WTC11 (cell line): ENCODE data around the gene PRPSAP2. TPM values are rescaled to one million over a fixed set of nuclear protein-coding genes. Genes with fewer than 3 reads are reported as not detected.

ENCODE experiments used
- ATAC-seq: fragments of 200-7000 bp; cut with Tn5 transposase; 2 replicates; pipeline ENCODE4 v1.10.0; 2021; ENCODE audit warnings: mild to moderate bottlenecking, moderate library complexity
- CTCF ChIA-PET: fragments of 300-600 bp; sonication (Branson Sonifier 250); formaldehyde crosslinking; loops from one replicate; lab custom pipeline; 2021; ENCODE audit warnings: antibody characterized with exemption; lab: Charles Lee
- POLR2A ChIA-PET: fragments of 350-600 bp; sonication (Branson Sonifier 250); formaldehyde crosslinking; loops from one replicate; lab custom pipeline; 2021; ENCODE audit warnings: antibody characterized with exemption; lab: Charles Lee
- DNase-seq: peaks from one replicate; pipeline ENCODE4 v3.0.0; 2021; ENCODE audit warnings: low spot score
- H3K27ac Mint-ChIP-seq: 2 replicates; pipeline ENCODE4 v1.8.0; 2021; ENCODE audit warnings: mixed read lengths
- H3K27me3 Mint-ChIP-seq: 2 replicates; pipeline ENCODE4 v1.8.0; 2021; ENCODE audit warnings: low read depth, mild to moderate bottlenecking, moderate library complexity, mixed read lengths
- H3K36me3 Mint-ChIP-seq: 2 replicates; pipeline ENCODE4 v1.8.0; 2021; ENCODE audit warnings: mixed read lengths
- H3K4me1 Mint-ChIP-seq: 2 replicates; pipeline ENCODE4 v1.8.0; 2022; ENCODE audit warnings: mixed read lengths
- H3K4me3 Mint-ChIP-seq: 2 replicates; pipeline ENCODE4 v1.8.0; 2021; ENCODE audit warnings: mild to moderate bottlenecking, moderate library complexity, mixed read lengths
- H3K9me3 Mint-ChIP-seq: 2 replicates; pipeline ENCODE4 v1.8.0; 2021; ENCODE audit warnings: mixed read lengths
- ATF2 ChIP-seq: sonication (generic); formaldehyde crosslinking; IDR thresholded peaks from 2 replicates; pipeline ENCODE4 v1.8.1; 2022; ENCODE audit warnings: low read depth, missing genetic modification reagents, borderline replicate concordance
- E2F5 ChIP-seq: sonication (generic); formaldehyde crosslinking; IDR thresholded peaks from 2 replicates; pipeline ENCODE4 v1.8.1; 2022; ENCODE audit warnings: mild to moderate bottlenecking, moderate library complexity, missing genetic modification reagents
- ETV6 ChIP-seq: sonication (generic); formaldehyde crosslinking; IDR thresholded peaks from 2 replicates; pipeline ENCODE4 v1.8.1; 2022; ENCODE audit warnings: mild to moderate bottlenecking, missing genetic modification reagents
- FOXP1 ChIP-seq: sonication (generic); formaldehyde crosslinking; IDR thresholded peaks from 2 replicates; pipeline ENCODE4 v1.8.0; 2022; ENCODE audit warnings: missing genetic modification reagents, mild to moderate bottlenecking, moderate library complexity, borderline replicate concordance
- IRF1 ChIP-seq: sonication (generic); formaldehyde crosslinking; IDR thresholded peaks from 2 replicates; pipeline ENCODE4 v1.8.0; 2023; ENCODE audit warnings: missing genetic modification reagents
- JUN ChIP-seq: sonication (generic); formaldehyde crosslinking; IDR thresholded peaks from 2 replicates; pipeline ENCODE4 v1.8.0; 2023; ENCODE audit warnings: mild to moderate bottlenecking, missing genetic modification reagents
- RORB ChIP-seq: fragments of 250-450 bp; sonication (Bioruptor Pico); IDR thresholded peaks from 2 replicates; pipeline ENCODE4 v1.9.0; 2021; ENCODE audit warnings: mild to moderate bottlenecking
- SMAD3 ChIP-seq: sonication (generic); formaldehyde crosslinking; IDR thresholded peaks from 2 replicates; pipeline ENCODE4 v1.8.0; 2022; ENCODE audit warnings: missing genetic modification reagents, mild to moderate bottlenecking, borderline replicate concordance
- STAT6 ChIP-seq: sonication (generic); formaldehyde crosslinking; conservative IDR thresholded peaks from 2 replicates; pipeline ENCODE4 v1.8.1; 2023; ENCODE audit warnings: mild to moderate bottlenecking, low read depth, missing genetic modification reagents, moderate library complexity
- USF1 ChIP-seq: sonication (generic); formaldehyde crosslinking; IDR thresholded peaks from 2 replicates; pipeline ENCODE4 v1.8.0; 2022; ENCODE audit warnings: mild to moderate bottlenecking, missing genetic modification reagents
- USF2 ChIP-seq: sonication (generic); formaldehyde crosslinking; IDR thresholded peaks from 2 replicates; pipeline ENCODE4 v1.8.1; 2023; ENCODE audit warnings: mild to moderate bottlenecking, missing genetic modification reagents, moderate library complexity
- ZNF263 ChIP-seq: sonication (generic); formaldehyde crosslinking; IDR thresholded peaks from 2 replicates; pipeline ENCODE4 v1.8.1; 2022; ENCODE audit warnings: low read depth, mild to moderate bottlenecking, moderate library complexity, missing genetic modification reagents
- total RNA-seq: library from RNA; stranded (reverse); gene quantifications from 3 replicates; pipeline ENCODE4 v1.2.3, GENCODE V29; 2021

Gene PRPSAP2
- total RNA-seq, 1 experiment from 2014 or later = 50.9 TPM

- no peak for TF ChIP-seq USF1
- TF ChIP-seq STAT6 (CRISPR knock-in tag) = no peak
Measured at GRCh38 chr17:18949566-18949965, 91.6 kb downstream of the PRPSAP2 start (continued).

GRCh38 chr17:18950346-18950745 lies 92.4 kb downstream of the PRPSAP2 start:
- no peaks in the 10 kb centered on the region for H3K9me3 Mint-ChIP-seq
- H3K4me3 Mint-ChIP-seq = no peak overlapping the region
- POLR2A ChIA-PET = no interaction called here
- TF ChIP-seq ZNF263 (CRISPR knock-in tag) = no peak
- no peak for TF ChIP-seq FOXP1 (CRISPR knock-in tag)
- no peak for TF ChIP-seq RORB
- TF ChIP-seq E2F5 = no peak
- no peak for TF ChIP-seq ETV6 (CRISPR knock-in tag)
- TF ChIP-seq SMAD3 (CRISPR knock-in tag) = no peak
- TF ChIP-seq USF2 (CRISPR knock-in tag) = no peak
- TF ChIP-seq JUN (CRISPR knock-in tag) = no peak
- ATAC-seq (no peak), DNase-seq (no peak)
- H3K36me3 Mint-ChIP-seq = no peaks in the 10 kb centered on the region
- H3K27me3 Mint-ChIP-seq = no peaks in the 10 kb centered on the region
- no peak overlapping the region for H3K27ac Mint-ChIP-seq
- CTCF ChIA-PET = interaction anchor here (1.3 kb wide), 2 partner anchors 11 to 325 kb away, joined by 3 to 8 read pairs; no protein-coding TSS in a partner anchor
- H3K4me1 Mint-ChIP-seq = no peaks in the 10 kb centered on the region; the same call in 1 of the 2 replicates

- H3K27me3 Mint-ChIP-seq = no peaks in the 10 kb centered on the region
- ATAC-seq = no peak
- DNase-seq = no peak
- no peaks in the 10 kb centered on the region for H3K36me3 Mint-ChIP-seq
- TF ChIP-seq ATF2 (CRISPR knock-in tag) (no peak), IRF1 (CRISPR knock-in tag) (no peak)
- H3K27ac Mint-ChIP-seq = no peak overlapping the region
- POLR2A ChIA-PET = no interaction called here
- CTCF ChIA-PET = interaction anchor here (0.7 to 1.7 kb wide), 6 partner anchors 10 to 325 kb away, joined by 3 to 22 read pairs (median 4); no protein-coding TSS in a partner anchor
- H3K4me1 Mint-ChIP-seq = no peaks in the 10 kb centered on the region; the same call in 1 of the 2 replicates
- no peak overlapping the region for H3K4me3 Mint-ChIP-seq
- no peaks in the 10 kb centered on the region for H3K9me3 Mint-ChIP-seq
Measured at GRCh38 chr17:18950944-18951905, 93.3 kb downstream of the PRPSAP2 start.
